Astrocyte (in vitro differentiated cells and primary cell): ENCODE measurements around the gene RNF14. TPM values are rescaled to one million over a fixed set of nuclear protein-coding genes. Genes with fewer than 3 reads are reported as not detected.

ENCODE experiments used
- DNase-seq: peaks from one replicate; pipeline ENCODE4 v3.0.0-alpha.2; 2010; ENCODE audit warnings: low read depth
- FAIRE-seq: peaks from 2 replicates; lab custom pipeline; 2011; peaks lifted over from hg19 to GRCh38; lab: Jason Lieb, UNC
- H2AFZ ChIP-seq: 2 replicates; pipeline ENCODE4 v1.6.0; 2012; ENCODE audit warnings: low read depth, low read length, inconsistent platforms
- H3K27ac ChIP-seq: 2 replicates; pipeline ENCODE4 v1.5.1; 2011; ENCODE audit warnings: low read depth, low read length, inconsistent platforms
- H3K27me3 ChIP-seq: 2 replicates; pipeline ENCODE4 v1.6.0; 2011; ENCODE audit warnings: low read length, inconsistent platforms; ENCODE audit not compliant: insufficient read depth
- H3K36me3 ChIP-seq: 2 replicates; pipeline ENCODE4 v1.5.1; 2011; ENCODE audit warnings: low read length, inconsistent platforms; ENCODE audit not compliant: insufficient read depth
- H3K4me1 ChIP-seq: 2 replicates; pipeline ENCODE4 v1.5.1; 2011; ENCODE audit warnings: low read length, inconsistent platforms; ENCODE audit not compliant: insufficient read depth
- H3K4me2 ChIP-seq: 2 replicates; pipeline ENCODE4 v1.6.0; 2012; ENCODE audit warnings: low read length, inconsistent platforms
- H3K4me3 ChIP-seq: 2 replicates; pipeline ENCODE4 v1.5.1; 2011; ENCODE audit warnings: low read depth, mild to moderate bottlenecking, low read length, inconsistent platforms; ENCODE audit not compliant: insufficient read depth
- H3K79me2 ChIP-seq: 2 replicates; pipeline ENCODE4 v1.6.0; 2012; ENCODE audit warnings: mild to moderate bottlenecking, low read length, inconsistent platforms; ENCODE audit not compliant: insufficient read depth
- H3K9ac ChIP-seq: 2 replicates; pipeline ENCODE4 v1.6.0; 2012; ENCODE audit warnings: mild to moderate bottlenecking, low read length, inconsistent platforms
- H3K9me3 ChIP-seq: 2 replicates; pipeline ENCODE4 v1.5.1; 2012; ENCODE audit warnings: low read depth, mild to moderate bottlenecking, low read length, inconsistent platforms; ENCODE audit not compliant: insufficient read depth
- H4K20me1 ChIP-seq: 2 replicates; pipeline ENCODE4 v1.6.0; 2012; ENCODE audit warnings: low read length, inconsistent platforms; ENCODE audit not compliant: insufficient read depth
- H3K27ac Mint-ChIP-seq: one replicate; pipeline ENCODE4 v1.8.0; 2021; ENCODE audit warnings: mild to moderate bottlenecking, mixed read lengths; ENCODE audit not compliant: unreplicated experiment
- H3K27me3 Mint-ChIP-seq: one replicate; pipeline ENCODE4 v1.8.0; 2021; ENCODE audit warnings: low read depth, mixed read lengths; ENCODE audit not compliant: unreplicated experiment
- H3K36me3 Mint-ChIP-seq: one replicate; pipeline ENCODE4 v1.8.0; 2021; ENCODE audit warnings: low read depth, mixed read lengths; ENCODE audit not compliant: unreplicated experiment
- H3K4me1 Mint-ChIP-seq: one replicate; pipeline ENCODE4 v1.8.0; 2021; ENCODE audit warnings: low read depth, mixed read lengths; ENCODE audit not compliant: unreplicated experiment
- H3K4me3 Mint-ChIP-seq: one replicate; pipeline ENCODE4 v1.8.0; 2021; ENCODE audit warnings: mild to moderate bottlenecking, moderate library complexity, mixed read lengths; ENCODE audit not compliant: unreplicated experiment
- H3K9me3 Mint-ChIP-seq: one replicate; pipeline ENCODE4 v1.8.0; 2021; ENCODE audit warnings: mild to moderate bottlenecking, mixed read lengths; ENCODE audit not compliant: unreplicated experiment
- CTCF ChIP-seq: IDR thresholded peaks from 2 replicates; pipeline ENCODE4 v1.5.1; 2011; ENCODE audit warnings: low read depth, mild to moderate bottlenecking, inconsistent platforms, low read length, moderate library complexity; ENCODE audit not compliant: insufficient read depth
- EZH2 ChIP-seq: IDR thresholded peaks from 2 replicates; pipeline ENCODE4 v1.6.1; 2012; ENCODE audit warnings: mild to moderate bottlenecking, low read length, inconsistent platforms; ENCODE audit not compliant: insufficient read depth
- total RNA-seq: library from RNA; stranded (reverse); gene quantifications from 2 replicates; pipeline ENCODE4 v1.2.1, GENCODE V29; 2021

RNF14 gene
- total RNA-seq, 1 donor from 2014 or later = 105 TPM

- no peaks in the 10 kb centered on the region for H3K27me3 ChIP-seq
- H3K79me2 ChIP-seq = no peaks in the 10 kb centered on the region
- TF ChIP-seq EZH2 (no peak), CTCF (no peak)
- no peak overlapping the region for H3K4me2 ChIP-seq
- no peak overlapping the region for H3K4me3 ChIP-seq
- no peaks in the 10 kb centered on the region for H3K4me1 ChIP-seq
- H4K20me1 ChIP-seq = peaks cover 6% of the 10 kb centered on the region
- Mint-ChIP-seq H3K4me1 (no peaks in the 10 kb centered on the region), H3K27ac (no peak overlapping the region), H3K27me3 (no peaks in the 10 kb centered on the region), H3K36me3 (peaks cover 19% of the 10 kb centered on the region), H3K9me3 (peaks cover 2% of the 10 kb centered on the region), H3K4me3 (no peak overlapping the region)
- no peaks in the 10 kb centered on the region for H3K9me3 ChIP-seq
- DNase-seq = no peak
- H3K27ac ChIP-seq = no peak overlapping the region
- no peak overlapping the region for H2AFZ ChIP-seq
- FAIRE-seq = no peak
- peaks cover 49% of the 10 kb centered on the region for H3K36me3 ChIP-seq
- H3K9ac ChIP-seq = no peak overlapping the region
These were observed 33.4 kb upstream of the RNF14 start for GRCh38 chr5:141935538-141935937.

GRCh38 chr5:141940695-141941271, 28.1 kb upstream of the RNF14 start:
- Mint-ChIP-seq H3K36me3 (peaks cover 16% of the 10 kb centered on the region), H3K27ac (no peak overlapping the region), H3K9me3 (peaks cover 2% of the 10 kb centered on the region), H3K27me3 (no peaks in the 10 kb centered on the region), H3K4me3 (no peak overlapping the region), H3K4me1 (peaks cover 13% of the 10 kb centered on the region)
- Histone ChIP-seq H4K20me1 (peaks cover 2% of the 10 kb centered on the region), H2AFZ (no peak overlapping the region), H3K27me3 (peaks cover 8% of the 10 kb centered on the region), H3K4me2 (no peak overlapping the region), H3K36me3 (peaks cover 16% of the 10 kb centered on the region), H3K79me2 (no peaks in the 10 kb centered on the region), H3K4me3 (no peak overlapping the region), H3K4me1 (peaks cover 6% of the 10 kb centered on the region), H3K27ac (no peak overlapping the region), H3K9me3 (no peaks in the 10 kb centered on the region), H3K9ac (no peak overlapping the region)
- TF ChIP-seq CTCF = no peak
- no peak for TF ChIP-seq EZH2
- FAIRE-seq = no peak
- DNase-seq = peak; percentile 64

- DNase-seq (peak; percentile 16), FAIRE-seq (no peak)
- H3K36me3 ChIP-seq = peaks cover 10% of the 10 kb centered on the region
- Mint-ChIP-seq H3K4me3 (no peak overlapping the region), H3K27me3 (no peaks in the 10 kb centered on the region), H3K27ac (no peak overlapping the region), H3K4me1 (peaks cover 13% of the 10 kb centered on the region), H3K9me3 (peaks cover 2% of the 10 kb centered on the region), H3K36me3 (peaks cover 13% of the 10 kb centered on the region)
- H3K27ac ChIP-seq = no peak overlapping the region
- H3K4me3 ChIP-seq = no peak overlapping the region
- H3K79me2 ChIP-seq = no peaks in the 10 kb centered on the region
- no peaks in the 10 kb centered on the region for H4K20me1 ChIP-seq
- H3K4me2 ChIP-seq = no peak overlapping the region
- H3K27me3 ChIP-seq = peaks cover 8% of the 10 kb centered on the region
- no peaks in the 10 kb centered on the region for H3K9me3 ChIP-seq
- no peak for TF ChIP-seq EZH2
- no peak for TF ChIP-seq CTCF
- no peak overlapping the region for H2AFZ ChIP-seq
- H3K9ac ChIP-seq = no peak overlapping the region
- peaks cover 6% of the 10 kb centered on the region for H3K4me1 ChIP-seq
These were observed 27.6 kb upstream of the RNF14 start for GRCh38 chr5:141941307-141941706.
